MG63 (cell line): Measurements from ENCODE around the gene NUB1. TPM values are rescaled to one million over a fixed set of nuclear protein-coding genes. Genes with fewer than 3 reads are reported as not detected.

ENCODE experiments used
- DNase-seq: peaks from one replicate; pipeline ENCODE4 v3.0.0-alpha.2; 2020
- H3K27me3 ChIP-seq: fragments of 250-450 bp; sonication (Bioruptor Pico); 2 replicates; pipeline ENCODE4 v1.5.1; 2020; ENCODE audit warnings: mild to moderate bottlenecking, moderate library complexity
- H3K36me3 ChIP-seq: fragments of 250-450 bp; sonication (Bioruptor Pico); 2 replicates; pipeline ENCODE4 v1.5.1; 2020; ENCODE audit warnings: mild to moderate bottlenecking, moderate library complexity
- H3K4me3 ChIP-seq: fragments of 250-450 bp; sonication (Bioruptor Pico); 2 replicates; pipeline ENCODE4 v1.5.1; 2020; ENCODE audit warnings: mild to moderate bottlenecking, moderate library complexity
- H3K9me3 ChIP-seq: fragments of 250-450 bp; sonication (Bioruptor Pico); 2 replicates; pipeline ENCODE4 v1.5.1; 2020; ENCODE audit warnings: mild to moderate bottlenecking, moderate library complexity
- total RNA-seq: library from RNA; depleted of rRNA; stranded (reverse); fragments of >200 nt; shearing (Covaris generic); gene quantifications from 2 replicates; pipeline ENCODE4 v1.2.3, GENCODE V29; 2014; ENCODE audit warnings: low replicate concordance

NUB1 gene
- total RNA-seq, 1 experiment from 2014 or later, result 23.1 TPM

DNA sequence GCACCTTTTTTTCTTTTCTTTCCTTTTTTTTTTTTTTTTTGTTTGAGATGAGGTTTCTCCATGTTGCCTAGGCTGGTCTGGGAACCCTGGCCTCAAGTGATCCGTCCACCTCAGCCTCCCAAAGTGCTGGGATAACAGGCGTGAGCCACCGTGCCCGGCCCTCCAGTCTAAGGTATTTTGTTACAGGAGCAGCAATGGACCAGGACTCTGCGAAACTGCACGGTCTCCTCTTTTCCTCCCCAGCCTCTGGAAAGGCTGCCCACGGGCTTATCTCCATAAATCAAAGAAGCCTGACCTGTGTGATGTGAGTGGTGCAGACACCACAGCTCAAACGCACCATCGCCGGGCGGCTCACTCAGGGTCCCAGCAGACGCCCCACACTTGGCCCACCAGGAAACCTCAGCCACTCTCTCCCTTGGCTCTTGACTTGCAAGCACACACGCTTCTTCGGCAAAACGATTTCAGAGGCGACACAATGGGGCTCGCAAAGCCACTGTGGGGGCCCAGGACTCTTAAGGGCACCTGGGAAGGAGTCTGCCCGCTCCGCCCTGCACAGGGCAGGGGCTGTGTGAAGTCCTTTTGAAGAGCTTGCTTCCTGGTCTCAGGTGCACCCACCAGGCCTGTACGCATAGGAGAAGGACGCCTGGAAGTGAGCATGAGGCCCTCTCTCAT lies 47.6 kb downstream of the NUB1 start:
- DNase-seq, result no peak

GRCh38 chr7:151389768-151390597 lies 48.4 kb downstream of the NUB1 start:
- H3K36me3 ChIP-seq, result no peaks in the 10 kb centered on the region
- no peak overlapping the region for H3K4me3 ChIP-seq
- no peaks in the 10 kb centered on the region for H3K27me3 ChIP-seq
- H3K9me3 ChIP-seq, result no peaks in the 10 kb centered on the region
- no peak for DNase-seq

More for the DNA sequence above, 47.6 kb downstream of the NUB1 start:
- Histone ChIP-seq H3K27me3 (no peaks in the 10 kb centered on the region), H3K4me3 (no peak overlapping the region), H3K9me3 (no peaks in the 10 kb centered on the region), H3K36me3 (no peaks in the 10 kb centered on the region)

GRCh38 chr7:151390598-151391357 lies 49.2 kb downstream of the NUB1 start:
- no peaks in the 10 kb centered on the region for H3K27me3 ChIP-seq
- DNase-seq, result no peak
- no peaks in the 10 kb centered on the region for H3K9me3 ChIP-seq
- no peaks in the 10 kb centered on the region for H3K36me3 ChIP-seq
- no peak overlapping the region for H3K4me3 ChIP-seq

GRCh38 chr7:151391358-151391730 lies 49.7 kb downstream of the NUB1 start:
- no peaks in the 10 kb centered on the region for H3K9me3 ChIP-seq
- H3K36me3 ChIP-seq, result no peaks in the 10 kb centered on the region
- no peaks in the 10 kb centered on the region for H3K27me3 ChIP-seq
- DNase-seq, result no peak
- H3K4me3 ChIP-seq, result no peak overlapping the region

- H3K36me3 ChIP-seq, result no peaks in the 10 kb centered on the region
- no peaks in the 10 kb centered on the region for H3K9me3 ChIP-seq
- H3K4me3 ChIP-seq, result no peak overlapping the region
- H3K27me3 ChIP-seq, result no peaks in the 10 kb centered on the region
- no peak for DNase-seq
Observed at GRCh38 chr7:151392002-151392401, 50.4 kb downstream of the NUB1 start.

- Histone ChIP-seq H3K9me3 (no peaks in the 10 kb centered on the region), H3K4me3 (no peak overlapping the region), H3K36me3 (no peaks in the 10 kb centered on the region), H3K27me3 (no peaks in the 10 kb centered on the region)
- DNase-seq, result no peak
Observed at GRCh38 chr7:151392426-151392825, 50.8 kb downstream of the NUB1 start.

GRCh38 chr7:151393031-151393977 lies 51.7 kb downstream of the NUB1 start:
- no peaks in the 10 kb centered on the region for H3K27me3 ChIP-seq
- no peak overlapping the region for H3K4me3 ChIP-seq
- H3K36me3 ChIP-seq, result no peaks in the 10 kb centered on the region
- H3K9me3 ChIP-seq, result no peaks in the 10 kb centered on the region
- no peak for DNase-seq

DNA sequence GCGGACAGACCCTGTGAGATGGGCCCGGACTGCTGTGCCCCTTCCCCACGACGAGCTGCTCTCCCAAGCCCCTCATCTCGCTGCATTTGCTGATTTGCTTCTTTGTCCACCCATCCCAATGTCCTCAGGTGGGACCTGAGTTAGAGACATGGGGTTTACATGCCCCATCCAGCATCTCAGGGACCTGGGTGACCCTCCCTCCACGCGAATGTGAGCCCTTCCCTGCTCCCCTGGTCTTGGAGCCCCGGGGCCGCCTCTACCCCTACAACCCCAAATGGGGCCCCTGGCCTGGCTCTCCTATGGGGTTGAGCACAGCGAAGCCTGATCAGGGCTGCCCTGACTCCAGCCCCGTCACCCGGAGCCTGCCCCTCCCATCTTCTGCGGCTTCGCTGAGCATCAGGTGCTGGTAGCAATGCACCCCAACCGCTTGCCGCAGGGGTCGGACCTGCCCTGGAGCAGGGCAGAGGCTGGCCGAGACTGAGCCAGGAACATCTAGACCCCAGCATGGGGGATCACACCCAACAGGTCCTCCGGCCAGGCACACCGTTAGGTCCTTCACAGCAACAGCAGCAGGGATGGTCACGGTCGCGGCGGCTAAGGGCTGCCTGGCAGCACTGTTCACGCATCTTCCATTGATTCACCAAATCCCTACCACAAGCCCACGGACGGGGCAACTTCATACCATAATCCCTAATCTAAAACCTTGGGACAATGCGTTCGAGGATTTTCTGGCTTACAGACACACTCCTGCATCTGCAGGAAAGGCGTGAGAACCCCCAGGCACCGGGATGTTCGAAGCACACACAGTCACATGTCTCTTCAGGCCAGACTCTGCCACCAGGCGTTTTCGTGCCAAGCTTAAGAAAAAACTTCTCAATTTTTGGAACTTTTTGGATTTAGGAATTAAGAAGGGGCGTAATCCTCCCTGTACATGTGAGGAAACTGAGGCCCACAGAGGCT lies 52.7 kb downstream of the NUB1 start:
- Histone ChIP-seq H3K4me3 (no peak overlapping the region), H3K36me3 (no peaks in the 10 kb centered on the region), H3K9me3 (no peaks in the 10 kb centered on the region), H3K27me3 (no peaks in the 10 kb centered on the region)
- no peak for DNase-seq

- no peaks in the 10 kb centered on the region for H3K36me3 ChIP-seq
- H3K9me3 ChIP-seq, result no peaks in the 10 kb centered on the region
- no peak for DNase-seq
- H3K27me3 ChIP-seq, result no peaks in the 10 kb centered on the region
- H3K4me3 ChIP-seq, result no peak overlapping the region
Observed at GRCh38 chr7:151395036-151395367, 53.4 kb downstream of the NUB1 start.

DNA sequence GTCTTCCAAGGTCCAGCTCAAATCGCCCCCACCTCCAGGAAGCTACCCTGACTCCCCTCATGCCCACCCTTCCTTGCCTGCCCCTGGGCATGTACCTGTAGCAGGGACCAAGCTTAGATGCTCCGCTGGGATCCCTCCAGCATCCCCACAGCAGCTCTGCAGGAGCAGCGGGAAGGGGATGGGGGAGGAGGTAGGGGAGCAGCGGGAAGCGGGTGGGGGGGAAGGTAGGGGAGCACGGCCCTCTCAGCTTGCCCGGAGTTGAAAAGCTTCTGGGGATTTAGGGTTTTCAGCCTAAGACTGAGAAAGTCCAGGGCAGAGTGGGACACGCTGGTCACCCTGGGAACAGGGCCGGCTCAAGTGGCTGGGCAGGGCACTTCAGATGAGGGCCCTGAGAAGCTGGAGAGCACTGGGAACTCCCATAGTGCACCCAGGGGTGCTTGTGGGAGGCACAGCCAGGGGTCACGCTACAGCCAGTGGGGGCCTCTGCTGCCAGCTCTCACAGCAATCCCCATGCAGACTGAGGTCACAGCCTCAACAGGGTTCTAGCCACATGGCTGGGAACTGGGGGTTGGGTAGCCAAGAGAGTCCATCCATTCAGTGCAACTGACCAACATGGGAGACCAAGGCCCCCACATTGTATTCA lies 54.8 kb downstream of the NUB1 start:
- DNase-seq, result no peak
- no peak overlapping the region for H3K4me3 ChIP-seq
- no peaks in the 10 kb centered on the region for H3K36me3 ChIP-seq
- no peaks in the 10 kb centered on the region for H3K27me3 ChIP-seq
- no peaks in the 10 kb centered on the region for H3K9me3 ChIP-seq

GRCh38 chr7:151397026-151397425 lies 55.4 kb downstream of the NUB1 start:
- no peaks in the 10 kb centered on the region for H3K27me3 ChIP-seq
- no peak for DNase-seq
- no peaks in the 10 kb centered on the region for H3K9me3 ChIP-seq
- no peak overlapping the region for H3K4me3 ChIP-seq
- H3K36me3 ChIP-seq, result no peaks in the 10 kb centered on the region

DNA sequence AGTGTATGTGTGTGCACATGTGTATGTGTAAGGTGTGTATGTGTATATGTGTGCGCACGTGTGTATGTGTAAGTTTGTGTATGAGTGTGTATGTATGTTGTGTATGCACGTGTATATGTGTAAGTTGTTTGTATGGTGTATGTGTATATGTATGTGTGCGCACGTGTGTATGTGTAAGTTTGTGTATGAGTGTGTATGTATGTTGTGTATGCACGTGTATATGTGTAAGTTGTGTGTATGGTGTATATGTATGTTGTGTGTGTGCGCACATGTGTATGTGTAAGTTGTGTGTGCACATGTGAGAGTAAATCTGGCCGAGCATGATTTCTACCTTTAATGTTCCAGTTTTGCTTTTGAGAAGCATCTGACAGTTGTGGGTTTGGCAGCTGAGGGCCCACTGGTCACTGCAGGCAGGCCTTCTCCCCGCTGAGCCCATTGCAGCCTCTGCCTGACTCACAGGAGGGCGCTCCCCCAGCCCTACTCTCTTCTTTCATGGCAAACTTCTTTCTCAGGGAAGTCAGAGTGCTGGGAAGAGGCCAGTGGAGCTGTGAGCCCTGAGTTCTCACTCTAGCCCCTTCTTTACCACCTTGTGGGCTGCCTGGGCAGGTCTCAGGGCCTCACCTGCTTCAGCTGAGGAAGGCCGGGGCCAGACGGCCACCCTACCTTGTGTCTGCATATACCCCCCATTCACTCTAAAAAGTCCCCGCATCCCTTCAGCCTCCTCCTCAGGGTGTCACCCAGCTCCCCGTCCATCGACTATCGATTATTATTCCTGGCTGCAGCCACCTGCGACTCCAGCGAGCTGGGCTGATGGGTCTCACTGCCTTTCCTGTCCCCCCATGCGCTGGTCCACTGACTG lies 57.1 kb downstream of the NUB1 start:
- no peaks in the 10 kb centered on the region for H3K27me3 ChIP-seq
- H3K9me3 ChIP-seq, result no peaks in the 10 kb centered on the region
- H3K4me3 ChIP-seq, result no peak overlapping the region
- no peaks in the 10 kb centered on the region for H3K36me3 ChIP-seq
- DNase-seq, result peak; percentile 25

DNA sequence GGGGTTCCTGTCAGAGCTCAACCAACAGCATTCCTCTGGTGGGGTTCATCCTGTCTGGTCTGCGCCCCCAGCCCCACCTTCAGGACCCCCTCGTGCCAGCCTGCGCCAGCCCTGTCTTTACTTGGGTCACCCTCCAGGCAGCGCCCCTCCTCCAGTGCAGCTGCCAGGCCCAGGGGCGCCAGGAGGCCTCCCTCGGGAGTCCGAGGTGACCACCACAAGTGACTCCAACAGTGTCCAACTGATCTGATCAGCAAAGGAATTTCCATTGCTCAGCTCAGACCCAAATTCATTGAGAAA lies 57.6 kb downstream of the NUB1 start:
- DNase-seq, result no peak
- Histone ChIP-seq H3K27me3 (no peaks in the 10 kb centered on the region), H3K9me3 (no peaks in the 10 kb centered on the region), H3K4me3 (no peak overlapping the region), H3K36me3 (no peaks in the 10 kb centered on the region)

- no peak for DNase-seq
- Histone ChIP-seq H3K36me3 (no peaks in the 10 kb centered on the region), H3K27me3 (no peaks in the 10 kb centered on the region), H3K4me3 (no peak overlapping the region), H3K9me3 (no peaks in the 10 kb centered on the region)
Observed at GRCh38 chr7:151399906-151400305, 58.3 kb downstream of the NUB1 start.
